Skeletal muscle tissue (tissue), 4 donors: ENCODE results near the gene ACHE. TPM values are rescaled to one million over a fixed set of nuclear protein-coding genes. Genes with fewer than 3 reads are reported as not detected.

Experiments
- H3K27ac ChIP-seq: one replicate; pipeline ENCODE4 v1.7.0; 2013; ENCODE audit warnings: mild to moderate bottlenecking, low read depth, low read length, inconsistent platforms
- H3K27me3 ChIP-seq, 3 donors: one replicate each; pipeline ENCODE4 v1.7.0; 2013; ENCODE audit warnings: low read length in 3 of 3; ENCODE audit not compliant: control insufficient read depth in 3 of 3, insufficient read depth in 3 of 3
- H3K36me3 ChIP-seq, 3 donors: one replicate each; pipeline ENCODE4 v1.7.0; 2013; ENCODE audit warnings: low read length in 3 of 3; ENCODE audit not compliant: control insufficient read depth in 3 of 3, insufficient read depth in 3 of 3
- H3K4me1 ChIP-seq, 3 donors: one replicate each; pipeline ENCODE4 v1.7.0; 2013; ENCODE audit warnings: low read length in 3 of 3, mild to moderate bottlenecking in 3 of 3; ENCODE audit not compliant: control insufficient read depth in 3 of 3, insufficient read depth in 3 of 3
- H3K4me3 ChIP-seq, 3 donors: one replicate each; pipeline ENCODE4 v1.7.0; 2013; ENCODE audit warnings: low read length in 3 of 3
- H3K9ac ChIP-seq, 3 donors: one replicate each; pipeline ENCODE4 v1.7.0; 2013; ENCODE audit warnings: low read length in 3 of 3, mild to moderate bottlenecking in 3 of 3, moderate library complexity in 2 of 3, low read depth in 1 of 3
- H3K9me3 ChIP-seq, 3 donors: one replicate each; pipeline ENCODE4 v1.7.0; 2013; ENCODE audit warnings: low read length in 3 of 3; ENCODE audit not compliant: control insufficient read depth in 3 of 3
- total RNA-seq: library from RNA; depleted of rRNA; stranded (reverse); fragments of >200 nt; gene quantifications from one replicate; pipeline ENCODE4 v1.2.3, GENCODE V29; 2014
- donor health status: Osteomylitis.

The ACHE gene
- total RNA-seq, 1 donor from 2014 or later, result 36.0 TPM

DNA sequence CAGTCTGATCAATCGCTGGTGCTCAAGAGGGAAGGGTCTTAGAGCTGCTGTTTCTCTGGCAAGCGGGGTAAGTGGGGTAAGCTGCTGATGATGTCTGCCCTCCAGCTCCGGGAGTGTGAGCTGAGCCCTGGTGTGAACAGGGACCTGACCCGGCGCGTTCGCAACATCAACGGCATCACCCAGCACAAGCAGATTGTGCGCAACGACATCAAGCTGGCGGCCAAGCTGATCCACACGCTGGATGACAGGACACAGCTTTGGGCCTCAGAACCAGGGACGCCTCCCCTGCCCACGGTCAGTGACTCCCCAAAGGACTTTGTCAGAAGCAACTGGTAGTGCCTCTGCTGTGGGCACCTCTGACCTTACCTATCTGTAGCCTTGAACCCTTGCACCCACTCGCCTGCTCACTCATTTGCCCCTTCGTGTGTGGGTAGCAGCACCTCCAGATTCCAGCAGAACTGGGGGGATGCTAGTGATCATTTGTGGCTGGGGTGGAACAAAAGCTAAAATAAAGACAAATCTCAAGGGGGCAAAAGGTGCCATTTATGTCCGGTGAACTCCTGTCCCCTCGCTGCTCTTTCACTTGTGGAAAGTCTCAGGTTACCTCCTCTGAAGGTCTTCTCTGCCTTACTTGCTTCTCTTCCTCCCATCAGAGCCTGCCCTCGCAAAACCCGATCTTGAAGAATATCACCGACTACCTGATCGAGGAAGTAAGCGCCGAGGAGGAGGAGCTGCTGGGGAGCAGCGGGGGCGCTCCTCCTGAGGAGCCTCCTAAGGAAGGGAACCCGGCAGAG, 9.3 kb downstream of the ACHE start:
- Histone ChIP-seq H3K27me3 (no peaks in the 10 kb centered on the region), H3K27ac (no peak overlapping the region), H3K9me3 (no peaks in the 10 kb centered on the region), H3K4me1 (peaks cover 27 to 51% (median 37%) of the 10 kb centered on the region in 3 donors), H3K4me3 (no peak overlapping the region), H3K36me3 (peaks cover 62 to 71% (median 69%) of the 10 kb centered on the region in 3 donors), H3K9ac (no peak overlapping the region)

DNA sequence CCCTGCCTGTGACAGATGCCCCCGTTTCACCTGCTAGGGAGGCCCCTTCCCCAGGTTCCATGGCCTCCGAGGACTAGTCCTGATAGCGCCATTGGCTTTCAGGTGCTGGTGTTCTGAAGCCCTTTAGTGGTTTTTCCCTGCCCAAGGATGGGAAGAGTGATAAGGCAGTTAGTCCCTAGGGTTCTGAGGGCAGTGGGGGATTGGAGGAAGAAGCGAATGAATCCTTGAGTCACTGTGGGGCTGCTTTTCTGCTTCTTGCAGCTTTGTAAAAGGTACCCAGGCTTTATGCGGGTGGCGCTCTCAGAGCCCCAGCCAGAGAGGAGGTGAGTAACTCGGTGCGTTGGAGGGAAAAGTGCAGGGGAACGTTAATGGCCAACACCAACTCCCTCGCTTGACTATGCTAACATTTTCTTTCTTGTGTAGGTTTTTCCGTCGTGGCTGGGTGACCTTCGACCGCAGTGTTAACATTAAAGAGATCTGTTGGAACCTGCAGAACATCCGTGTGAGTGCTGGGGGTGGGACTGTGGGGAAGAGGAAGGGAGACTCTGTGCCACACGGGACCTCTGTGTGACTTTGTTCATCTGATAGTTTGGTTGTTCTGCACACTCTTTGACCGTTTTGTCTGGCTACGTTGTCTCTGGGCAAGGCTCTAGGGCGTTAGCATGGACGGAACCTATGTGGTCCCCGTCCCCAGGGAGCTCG, 10.1 kb downstream of the ACHE start:
- Histone ChIP-seq H3K4me1 (peaks cover 21 to 44% (median 29%) of the 10 kb centered on the region in 3 donors), H3K9ac (no peak overlapping the region), H3K36me3 (peaks cover 65 to 76% (median 73%) of the 10 kb centered on the region in 3 donors), H3K27ac (no peak overlapping the region), H3K9me3 (no peaks in the 10 kb centered on the region), H3K27me3 (no peaks in the 10 kb centered on the region), H3K4me3 (no peak overlapping the region)

GRCh38 chr7:100884736-100885439, 10.8 kb downstream of the ACHE start:
- peaks cover 69 to 78% (median 74%) of the 10 kb centered on the region in 3 donors for H3K36me3 ChIP-seq
- H3K9ac ChIP-seq, result no peak overlapping the region
- no peak overlapping the region for H3K4me3 ChIP-seq
- H3K9me3 ChIP-seq, result no peaks in the 10 kb centered on the region
- no peak overlapping the region for H3K27ac ChIP-seq
- no peaks in the 10 kb centered on the region for H3K27me3 ChIP-seq
- H3K4me1 ChIP-seq, result peaks cover 17 to 39% (median 25%) of the 10 kb centered on the region in 3 donors

DNA sequence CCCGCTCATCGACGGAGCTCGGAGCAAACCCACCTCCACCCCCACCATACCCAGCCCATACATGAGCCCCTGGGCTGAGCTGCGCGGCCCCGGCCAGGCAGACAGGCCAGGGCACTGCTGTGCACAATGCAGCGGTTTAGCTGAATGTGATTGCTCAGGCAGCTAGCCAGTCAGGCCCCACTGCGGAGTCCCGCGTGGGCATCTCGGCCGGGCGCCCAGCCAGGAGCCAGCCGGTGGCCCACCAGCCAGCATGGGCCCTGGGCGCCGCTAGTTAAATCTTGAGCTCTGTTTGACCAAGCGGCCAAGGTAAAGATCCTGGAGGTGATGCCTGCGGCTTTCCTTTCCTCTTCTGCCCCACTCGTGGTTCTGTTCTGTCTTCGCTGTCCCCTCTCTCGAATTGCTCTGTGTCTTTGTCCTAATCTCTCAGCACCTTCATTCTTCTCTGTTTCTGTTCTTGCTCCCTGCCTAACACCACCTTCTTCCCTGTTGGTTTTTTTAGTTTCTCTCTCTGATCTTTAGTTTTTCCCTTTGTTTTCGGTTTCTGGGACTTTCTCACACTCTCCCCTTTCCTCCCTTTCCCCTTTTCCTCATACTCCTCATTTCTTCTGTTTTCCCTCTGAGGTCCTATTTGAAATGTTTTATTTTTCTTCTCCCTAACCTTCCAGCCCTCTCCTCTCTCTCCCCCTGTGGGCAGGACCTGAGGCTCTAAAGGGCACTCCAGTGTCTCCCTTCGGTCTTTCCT, 12.7 kb downstream of the ACHE start:
- Histone ChIP-seq H3K4me1 (peaks cover 3 to 28% (median 18%) of the 10 kb centered on the region in 3 donors), H3K9me3 (no peaks in the 10 kb centered on the region), H3K27me3 (no peaks in the 10 kb centered on the region), H3K36me3 (peaks cover 69 to 79% (median 75%) of the 10 kb centered on the region in 3 donors), H3K4me3 (no peak overlapping the region), H3K27ac (no peak overlapping the region), H3K9ac (no peak overlapping the region)

DNA sequence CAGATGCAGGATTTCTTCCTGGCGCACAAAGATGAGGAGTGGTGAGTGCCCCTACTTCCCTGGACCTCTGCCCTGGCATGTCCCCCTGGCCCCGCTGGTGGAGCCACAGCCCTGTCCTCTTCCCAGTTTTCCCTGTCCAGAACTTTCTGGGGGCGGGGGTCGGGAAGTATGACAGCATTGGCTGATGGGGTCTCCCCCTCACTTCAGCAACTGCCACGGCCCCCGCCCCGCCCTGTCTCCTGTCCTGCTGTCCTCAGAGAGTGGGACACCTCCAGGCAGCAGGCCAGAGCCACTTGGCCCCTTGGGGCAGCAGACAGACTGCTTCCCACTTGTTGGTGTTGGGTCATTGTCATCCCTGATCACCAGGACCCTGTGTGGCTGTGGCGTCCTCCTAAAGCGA, 13.5 kb downstream of the ACHE start:
- no peak overlapping the region for H3K9ac ChIP-seq
- H3K9me3 ChIP-seq, result no peaks in the 10 kb centered on the region
- peaks cover 0 to 24% (median 18%) of the 10 kb centered on the region in 3 donors for H3K4me1 ChIP-seq
- no peak overlapping the region for H3K4me3 ChIP-seq
- no peaks in the 10 kb centered on the region for H3K27me3 ChIP-seq
- peaks cover 65 to 73% (median 71%) of the 10 kb centered on the region in 3 donors for H3K36me3 ChIP-seq
- H3K27ac ChIP-seq, result no peak overlapping the region

DNA sequence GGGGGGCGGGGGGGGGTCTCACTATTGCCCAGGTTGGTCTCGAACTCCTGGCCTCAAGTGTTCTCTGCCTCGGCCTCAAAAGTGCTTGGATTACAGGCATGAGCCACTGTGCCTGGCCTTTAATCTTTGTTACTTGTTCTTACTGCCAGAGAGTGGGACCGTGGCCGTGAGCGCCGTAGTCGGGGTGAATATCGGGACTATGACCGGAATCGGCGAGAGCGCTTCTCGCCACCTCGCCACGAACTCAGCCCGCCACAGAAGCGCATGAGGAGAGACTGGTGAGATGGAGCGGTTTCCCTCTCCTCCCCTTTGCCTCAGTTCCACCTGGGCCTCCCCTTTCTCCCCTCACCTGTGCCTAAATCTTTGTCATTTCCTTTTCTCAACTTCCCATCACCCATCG, 14.6 kb downstream of the ACHE start:
- H3K36me3 ChIP-seq, result peaks cover 59 to 64% (median 63%) of the 10 kb centered on the region in 3 donors
- H3K27ac ChIP-seq, result no peak overlapping the region
- H3K27me3 ChIP-seq, result no peaks in the 10 kb centered on the region
- H3K4me1 ChIP-seq, result peaks cover 9 to 26% (median 25%) of the 10 kb centered on the region in 3 donors
- no peak overlapping the region for H3K9ac ChIP-seq
- no peaks in the 10 kb centered on the region for H3K9me3 ChIP-seq
- H3K4me3 ChIP-seq, result no peak overlapping the region

- no peaks in the 10 kb centered on the region for H3K9me3 ChIP-seq
- peaks cover 54 to 60% (median 58%) of the 10 kb centered on the region in 3 donors for H3K36me3 ChIP-seq
- no peak overlapping the region for H3K27ac ChIP-seq
- peaks cover 14 to 31% (median 28%) of the 10 kb centered on the region in 3 donors for H3K4me1 ChIP-seq
- H3K27me3 ChIP-seq, result no peaks in the 10 kb centered on the region
- H3K4me3 ChIP-seq, result no peak overlapping the region
- no peak overlapping the region for H3K9ac ChIP-seq
These were observed 15.0 kb downstream of the ACHE start for GRCh38 chr7:100880645-100881044.

GRCh38 chr7:100879685-100880261, 15.9 kb downstream of the ACHE start:
- Histone ChIP-seq H3K36me3 (peaks cover 45 to 51% (median 49%) of the 10 kb centered on the region in 3 donors), H3K27me3 (no peaks in the 10 kb centered on the region), H3K4me1 (peaks cover 16 to 34% (median 31%) of the 10 kb centered on the region in 3 donors), H3K4me3 (no peak overlapping the region), H3K9ac (no peak overlapping the region), H3K27ac (no peak overlapping the region), H3K9me3 (no peaks in the 10 kb centered on the region)

GRCh38 chr7:100878685-100879084, 17.0 kb downstream of the ACHE start:
- no peaks in the 10 kb centered on the region for H3K27me3 ChIP-seq
- H3K36me3 ChIP-seq, result peaks cover 37 to 43% (median 38%) of the 10 kb centered on the region in 3 donors
- peak overlapping the region; percentile 36 for H3K27ac ChIP-seq
- H3K4me1 ChIP-seq, result peaks cover 24 to 42% (median 42%) of the 10 kb centered on the region in 3 donors
- H3K4me3 ChIP-seq, result no peak overlapping the region
- H3K9ac ChIP-seq, result peak overlapping the region in 2 of 3 donors; percentile 14 to 40
- no peaks in the 10 kb centered on the region for H3K9me3 ChIP-seq
